GM10248 (cell line): ENCODE results near the gene DUSP22.
"Not testable (repeated sequence)": the region's sequence is repeated elsewhere in the genome, so short reads cannot be mapped to it uniquely, and the experiment has no call there.

Experiments
- CTCF ChIA-PET: fragments of 300-600 bp; sonication (Branson Sonifier 250); formaldehyde crosslinking; extraction: SDS; loops from one replicate; lab custom pipeline; 2021; ENCODE audit warnings: antibody characterized with exemption; lab: Yijun Ruan, JAX
- POLR2A ChIA-PET: fragments of 350-650 bp; sonication (Branson Sonifier 250); formaldehyde crosslinking; extraction: SDS; loops from one replicate; lab custom pipeline; 2020; ENCODE audit warnings: antibody characterized with exemption; lab: Yijun Ruan, JAX
- DNase-seq: peaks from one replicate; pipeline ENCODE4 v3.0.0; 2012; ENCODE audit errors: extremely low spot score
- CTCF ChIP-seq: IDR thresholded peaks from 2 replicates; pipeline ENCODE4 v1.5.1; 2012; ENCODE audit warnings: mild to moderate bottlenecking, low read depth; ENCODE audit errors: extremely low read depth, missing control alignments, control extremely low read depth

Gene DUSP22

GRCh38 chr6:369559-370431, 77.5 kb downstream of the DUSP22 start:
- TF ChIP-seq CTCF, result no peak
- DNase-seq, result no peak
- ChIA-PET CTCF (interaction anchor here (1.0 to 1.1 kb wide), 4 partner anchors 12 to 52 kb away, joined by 3 read pairs; no protein-coding TSS in a partner anchor), POLR2A (no interaction called here)

- TF ChIP-seq CTCF, result no peak
- no peak for DNase-seq
- ChIA-PET CTCF (interaction anchor here (0.8 to 1.1 kb wide), 4 partner anchors 10 to 33 kb away, joined by 3 to 4 read pairs (median 3); no protein-coding TSS in a partner anchor), POLR2A (no interaction called here)
These were observed 78.3 kb downstream of the DUSP22 start for GRCh38 chr6:370555-370954.

- ChIA-PET POLR2A (interaction anchor here (2.4 kb wide), 1 partner anchor 20 kb away, joined by 10 read pairs; the partner anchor contains the start of gene IRF4), CTCF (interaction anchor here (0.7 to 1.4 kb wide), 4 partner anchors 10 to 224 kb away, joined by 3 to 4 read pairs (median 4); no protein-coding TSS in a partner anchor)
- DNase-seq, result not testable (repeated sequence)
These were observed 79.6 kb downstream of the DUSP22 start for GRCh38 chr6:371851-372250.

GRCh38 chr6:372336-372911, 80.1 kb downstream of the DUSP22 start:
- TF ChIP-seq CTCF, result no peak
- POLR2A ChIA-PET, result interaction anchor here (2.4 kb wide), 1 partner anchor 19 kb away, joined by 10 read pairs; the partner anchor contains the start of gene IRF4
- no peak for DNase-seq
- CTCF ChIA-PET, result interaction anchor here (0.7 to 1.4 kb wide), 6 partner anchors 9 to 225 kb away, joined by 3 to 4 read pairs (median 3); no protein-coding TSS in a partner anchor

GRCh38 chr6:373031-373430, 80.7 kb downstream of the DUSP22 start:
- ChIA-PET POLR2A (interaction anchor here (2.4 kb wide), 1 partner anchor 19 kb away, joined by 10 read pairs; the partner anchor contains the start of gene IRF4), CTCF (interaction anchor here (0.7 to 1.4 kb wide), 4 partner anchors 11 to 35 kb away, joined by 3 to 4 read pairs (median 4); no protein-coding TSS in a partner anchor)
- TF ChIP-seq CTCF, result no peak
- DNase-seq, result no peak

- no peak for DNase-seq
- TF ChIP-seq CTCF, result no peak
- POLR2A ChIA-PET, result interaction anchor here (1.0 kb wide), 1 partner anchor 18 kb away, joined by 6 read pairs; the partner anchor contains the start of gene IRF4
- CTCF ChIA-PET, result interaction anchor here (1.4 to 3.8 kb wide), 2 partner anchors 13 to 25 kb away, joined by 3 to 16 read pairs; no protein-coding TSS in a partner anchor
These were observed 81.8 kb downstream of the DUSP22 start for GRCh38 chr6:373773-374724.
